ENCODE measurements around the gene PGAP2. TPM values are rescaled to one million over a fixed set of nuclear protein-coding genes. Genes with fewer than 3 reads are reported as not detected.
"Not testable (repeated sequence)": the region's sequence is repeated elsewhere in the genome, so short reads cannot be mapped to it uniquely, and the experiment has no call there.

PGAP2 gene
- total RNA-seq, 1 experiment from 2014 or later: 53.6 TPM

DNA sequence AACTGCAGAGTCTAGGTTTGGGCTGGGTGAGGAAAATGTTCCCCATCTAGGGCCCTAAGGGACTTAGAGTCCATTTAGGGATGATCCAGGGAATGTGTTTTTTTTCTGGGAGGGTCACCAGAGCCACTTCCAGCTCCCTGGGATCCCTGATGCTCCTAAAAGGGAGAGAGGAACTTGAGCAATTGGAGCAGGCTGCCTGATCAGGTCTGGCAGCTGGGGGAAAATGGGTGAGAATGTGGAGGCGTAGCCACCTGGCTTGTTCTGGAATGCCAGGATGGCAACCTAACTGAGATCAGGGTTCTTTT is 1.2 kb downstream of the PGAP2 start:
- Mint-ChIP-seq H3K27ac (ENCODE audit: unreplicated experiment) (peak overlapping the region; percentile 93), H3K36me3 (ENCODE audit: insufficient read depth, unreplicated experiment) (peaks cover 11% of the 10 kb centered on the region), H3K4me3 (ENCODE audit: unreplicated experiment) (no peak overlapping the region), H3K9me3 (ENCODE audit: unreplicated experiment) (no peaks in the 10 kb centered on the region), H3K27me3 (ENCODE audit: insufficient read depth, unreplicated experiment) (no peaks in the 10 kb centered on the region), H3K4me1 (ENCODE audit: low read depth, unreplicated experiment) (peaks cover 6% of the 10 kb centered on the region)
- Histone ChIP-seq H3K27me3 (replicated peaks; ENCODE audit: control insufficient read depth, insufficient read depth, low read length) (no peaks in the 10 kb centered on the region), H3K4me1 (peaks cover 12% of the 10 kb centered on the region), H3K9me3 (no peaks in the 10 kb centered on the region), H3K4me3 (ENCODE audit: low read depth, low read length) (no peak overlapping the region), H3K36me3 (ENCODE audit: control insufficient read depth, insufficient read depth, low read length) (no peaks in the 10 kb centered on the region; the same call in 1 of the 2 replicates)
- ChIA-PET POLR2A (interaction anchor here (1.0 to 2.6 kb wide), 4 partner anchors 12 to 31 kb away, joined by 3 to 25 read pairs (median 6); partner anchors contain the start of genes NUP98 and RHOG), CTCF (interaction anchor here (0.9 to 2.8 kb wide), 11 partner anchors 10 to 431 kb away, joined by 3 to 39 read pairs (median 6); partner anchors contain the start of genes NUP98, RHOG, STIM1 and ZNF195)
- no peak for DNase-seq
- no TSS peak for BruUV-seq (replicated peaks)
- intact Hi-C loops (cut with micrococcal nuclease; ENCODE audit: unreplicated experiment): loop anchor here (1.0 to 5.0 kb wide), 6 partner anchors 12 to 112 kb away; partner anchors contain the start of gene NUP98
- TF ChIP-seq CTCF (IDR thresholded peaks at IDR 0.05; ENCODE audit: insufficient read depth in 1 of 2, low read depth in 1 of 2, low read length in 1 of 2, severe bottlenecking in 1 of 2, unreplicated experiment in 1 of 2): no peak

GRCh38 chr11:3810446-3810845 is 2.1 kb downstream of the PGAP2 start:
- Mint-ChIP-seq H3K9me3 (ENCODE audit: unreplicated experiment) (no peaks in the 10 kb centered on the region), H3K36me3 (ENCODE audit: insufficient read depth, unreplicated experiment) (peaks cover 11% of the 10 kb centered on the region), H3K4me1 (ENCODE audit: low read depth, unreplicated experiment) (peaks cover 6% of the 10 kb centered on the region), H3K4me3 (ENCODE audit: unreplicated experiment) (no peak overlapping the region), H3K27me3 (ENCODE audit: insufficient read depth, unreplicated experiment) (no peaks in the 10 kb centered on the region), H3K27ac (ENCODE audit: unreplicated experiment) (no peak overlapping the region)
- no peaks in the 10 kb centered on the region for H3K27me3 ChIP-seq (replicated peaks; ENCODE audit: control insufficient read depth, insufficient read depth, low read length)
- H3K36me3 ChIP-seq (ENCODE audit: control insufficient read depth, insufficient read depth, low read length): no peaks in the 10 kb centered on the region; the same call in none of the 2 replicates
- no peaks in the 10 kb centered on the region for H3K9me3 ChIP-seq
- H3K4me3 ChIP-seq (ENCODE audit: low read depth, low read length): no peak overlapping the region
- BruUV-seq (replicated peaks): no TSS peak
- intact Hi-C loops (cut with micrococcal nuclease; ENCODE audit: unreplicated experiment): no loop called here
- CTCF ChIA-PET: no interaction called here
- TF ChIP-seq CTCF (IDR thresholded peaks at IDR 0.05; ENCODE audit: insufficient read depth in 1 of 2, low read depth in 1 of 2, low read length in 1 of 2, severe bottlenecking in 1 of 2, unreplicated experiment in 1 of 2): no peak
- peaks cover 12% of the 10 kb centered on the region for H3K4me1 ChIP-seq
- DNase-seq: no peak
- POLR2A ChIA-PET: no interaction called here

GRCh38 chr11:3810951-3811350 is 2.6 kb downstream of the PGAP2 start:
- Mint-ChIP-seq H3K36me3 (ENCODE audit: insufficient read depth, unreplicated experiment) (peaks cover 11% of the 10 kb centered on the region), H3K27me3 (ENCODE audit: insufficient read depth, unreplicated experiment) (no peaks in the 10 kb centered on the region), H3K4me3 (ENCODE audit: unreplicated experiment) (no peak overlapping the region), H3K4me1 (ENCODE audit: low read depth, unreplicated experiment) (peaks cover 11% of the 10 kb centered on the region), H3K27ac (ENCODE audit: unreplicated experiment) (no peak overlapping the region), H3K9me3 (ENCODE audit: unreplicated experiment) (no peaks in the 10 kb centered on the region)
- no peaks in the 10 kb centered on the region for H3K9me3 ChIP-seq
- no peak for TF ChIP-seq CTCF (IDR thresholded peaks at IDR 0.05; ENCODE audit: insufficient read depth in 1 of 2, low read depth in 1 of 2, low read length in 1 of 2, severe bottlenecking in 1 of 2, unreplicated experiment in 1 of 2)
- no peaks in the 10 kb centered on the region; the same call in none of the 2 replicates for H3K36me3 ChIP-seq (ENCODE audit: control insufficient read depth, insufficient read depth, low read length)
- H3K4me1 ChIP-seq: peaks cover 14% of the 10 kb centered on the region
- intact Hi-C loops (cut with micrococcal nuclease; ENCODE audit: unreplicated experiment): no loop called here
- ChIA-PET POLR2A (no interaction called here), CTCF (no interaction called here)
- H3K4me3 ChIP-seq (ENCODE audit: low read depth, low read length): no peak overlapping the region
- H3K27me3 ChIP-seq (replicated peaks; ENCODE audit: control insufficient read depth, insufficient read depth, low read length): no peaks in the 10 kb centered on the region
- no peak for DNase-seq
- no TSS peak for BruUV-seq (replicated peaks)

DNA sequence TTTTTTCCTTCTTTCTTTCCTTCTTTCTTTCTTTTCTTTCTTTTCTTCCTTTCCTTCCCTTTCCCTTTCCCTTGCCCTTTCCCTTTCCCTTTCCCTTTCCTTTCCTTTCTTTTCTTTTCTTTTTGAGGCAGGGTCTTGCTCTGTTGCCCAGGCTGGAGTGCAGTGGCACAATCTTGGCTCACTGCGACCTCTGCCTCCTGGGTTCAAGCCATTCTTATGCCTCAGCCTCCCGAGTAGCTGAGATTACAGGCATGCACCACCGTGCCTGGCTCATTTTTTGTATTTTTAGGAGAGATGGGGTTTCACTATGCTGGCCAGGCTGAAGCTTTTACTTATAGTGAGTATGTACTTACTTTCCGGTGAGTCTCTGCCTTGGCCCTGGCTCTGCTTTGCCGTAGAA is 6.5 kb downstream of the PGAP2 start:
- H3K27me3 Mint-ChIP-seq (ENCODE audit: insufficient read depth, unreplicated experiment); H3K4me3 ChIP-seq (ENCODE audit: low read depth, low read length); H3K36me3 ChIP-seq (ENCODE audit: control insufficient read depth, insufficient read depth, low read length); DNase-seq; H3K27ac Mint-ChIP-seq (ENCODE audit: unreplicated experiment); H3K9me3 ChIP-seq; intact Hi-C loops (cut with micrococcal nuclease; ENCODE audit: unreplicated experiment); H3K9me3 Mint-ChIP-seq (ENCODE audit: unreplicated experiment); H3K4me3 Mint-ChIP-seq (ENCODE audit: unreplicated experiment); BruUV-seq (replicated peaks); H3K36me3 Mint-ChIP-seq (ENCODE audit: insufficient read depth, unreplicated experiment); POLR2A ChIA-PET; H3K27me3 ChIP-seq (replicated peaks; ENCODE audit: control insufficient read depth, insufficient read depth, low read length): not testable (repeated sequence)
- H3K4me1 Mint-ChIP-seq (ENCODE audit: low read depth, unreplicated experiment): peaks cover 18% of the 10 kb centered on the region
- CTCF ChIA-PET: interaction anchor here (1.6 kb wide), 1 partner anchor 26 kb away, joined by 7 read pairs; the partner anchor contains the start of gene RHOG
- H3K4me1 ChIP-seq: peaks cover 17% of the 10 kb centered on the region
